ENCODE results near the gene SPINK7. TPM values are rescaled to one million over a fixed set of nuclear protein-coding genes. Genes with fewer than 3 reads are reported as not detected.

Gene SPINK7
- total RNA-seq, 1 donor from 2014 or later: not detected

GRCh38 chr5:148309746-148310145 is 2.5 kb upstream of the SPINK7 start:
- Histone ChIP-seq H3K9ac (ENCODE audit: low read length) (no peak overlapping the region), H3K9me3 (ENCODE audit: insufficient read depth, low read depth, low read length) (no peaks in the 10 kb centered on the region), H4K20me1 (ENCODE audit: insufficient read depth, low read length) (no peaks in the 10 kb centered on the region), H3K4me3 (ENCODE audit: insufficient read depth, low read depth, low read length) (no peak overlapping the region), H3K79me2 (ENCODE audit: insufficient read depth, low read length) (no peaks in the 10 kb centered on the region), H3K36me3 (ENCODE audit: insufficient read depth, low read length) (no peaks in the 10 kb centered on the region), H2AFZ (ENCODE audit: low read depth, low read length) (no peak overlapping the region), H3K27me3 (ENCODE audit: insufficient read depth, low read length) (no peaks in the 10 kb centered on the region), H3K4me1 (ENCODE audit: insufficient read depth, low read length) (no peaks in the 10 kb centered on the region), H3K4me2 (ENCODE audit: low read length) (no peak overlapping the region), H3K27ac (ENCODE audit: low read depth, low read length) (no peak overlapping the region)
- no peak overlapping the region for H3K4me3 Mint-ChIP-seq (ENCODE audit: unreplicated experiment)
- no peak overlapping the region for H3K27ac Mint-ChIP-seq (ENCODE audit: unreplicated experiment)
- peaks cover 5% of the 10 kb centered on the region for H3K9me3 Mint-ChIP-seq (ENCODE audit: unreplicated experiment)
- no peaks in the 10 kb centered on the region for H3K36me3 Mint-ChIP-seq (ENCODE audit: low read depth, unreplicated experiment)
- FAIRE-seq (no peak), DNase-seq (ENCODE audit: low read depth) (no peak)
- no peaks in the 10 kb centered on the region for H3K27me3 Mint-ChIP-seq (ENCODE audit: low read depth, unreplicated experiment)
- no peak for TF ChIP-seq CTCF (IDR thresholded peaks at IDR 0.05; ENCODE audit: insufficient read depth, low read depth, low read length)
- no peak for TF ChIP-seq EZH2 (IDR thresholded peaks at IDR 0.05; ENCODE audit: insufficient read depth, low read length)
- no peaks in the 10 kb centered on the region for H3K4me1 Mint-ChIP-seq (ENCODE audit: low read depth, unreplicated experiment)

DNA sequence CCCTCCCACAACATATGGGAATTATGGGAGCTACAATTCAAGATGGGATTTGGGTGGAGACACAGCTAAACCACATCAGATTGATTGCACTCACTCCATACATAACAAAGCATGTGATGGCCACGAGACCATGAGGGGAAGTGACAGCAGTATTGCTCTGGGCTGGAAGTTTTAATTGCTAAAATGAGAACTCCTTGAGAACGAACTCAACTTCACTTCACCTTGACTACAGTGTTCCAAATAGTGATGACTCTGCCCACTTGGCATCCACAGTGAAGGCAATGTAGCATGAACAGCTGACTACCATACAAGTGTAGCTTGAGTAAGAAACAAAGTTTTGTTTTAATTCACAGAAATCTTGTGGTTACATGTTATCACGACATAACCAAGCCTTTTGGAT is 739 bp upstream of the SPINK7 start:
- Mint-ChIP-seq H3K9me3 (ENCODE audit: unreplicated experiment) (peaks cover 5% of the 10 kb centered on the region), H3K27ac (ENCODE audit: unreplicated experiment) (no peak overlapping the region), H3K4me3 (ENCODE audit: unreplicated experiment) (no peak overlapping the region), H3K4me1 (ENCODE audit: low read depth, unreplicated experiment) (no peaks in the 10 kb centered on the region), H3K27me3 (ENCODE audit: low read depth, unreplicated experiment) (no peaks in the 10 kb centered on the region), H3K36me3 (ENCODE audit: low read depth, unreplicated experiment) (no peaks in the 10 kb centered on the region)
- DNase-seq (ENCODE audit: low read depth): no peak
- Histone ChIP-seq H3K79me2 (ENCODE audit: insufficient read depth, low read length) (no peaks in the 10 kb centered on the region), H2AFZ (ENCODE audit: low read depth, low read length) (no peak overlapping the region), H3K4me3 (ENCODE audit: insufficient read depth, low read depth, low read length) (no peak overlapping the region), H3K36me3 (ENCODE audit: insufficient read depth, low read length) (no peaks in the 10 kb centered on the region), H4K20me1 (ENCODE audit: insufficient read depth, low read length) (no peaks in the 10 kb centered on the region), H3K27ac (ENCODE audit: low read depth, low read length) (no peak overlapping the region), H3K9ac (ENCODE audit: low read length) (no peak overlapping the region), H3K9me3 (ENCODE audit: insufficient read depth, low read depth, low read length) (no peaks in the 10 kb centered on the region), H3K27me3 (ENCODE audit: insufficient read depth, low read length) (no peaks in the 10 kb centered on the region), H3K4me2 (ENCODE audit: low read length) (no peak overlapping the region), H3K4me1 (ENCODE audit: insufficient read depth, low read length) (no peaks in the 10 kb centered on the region)
- no peak for FAIRE-seq
- TF ChIP-seq CTCF (IDR thresholded peaks at IDR 0.05; ENCODE audit: insufficient read depth, low read depth, low read length): no peak
- TF ChIP-seq EZH2 (IDR thresholded peaks at IDR 0.05; ENCODE audit: insufficient read depth, low read length): no peak

DNA sequence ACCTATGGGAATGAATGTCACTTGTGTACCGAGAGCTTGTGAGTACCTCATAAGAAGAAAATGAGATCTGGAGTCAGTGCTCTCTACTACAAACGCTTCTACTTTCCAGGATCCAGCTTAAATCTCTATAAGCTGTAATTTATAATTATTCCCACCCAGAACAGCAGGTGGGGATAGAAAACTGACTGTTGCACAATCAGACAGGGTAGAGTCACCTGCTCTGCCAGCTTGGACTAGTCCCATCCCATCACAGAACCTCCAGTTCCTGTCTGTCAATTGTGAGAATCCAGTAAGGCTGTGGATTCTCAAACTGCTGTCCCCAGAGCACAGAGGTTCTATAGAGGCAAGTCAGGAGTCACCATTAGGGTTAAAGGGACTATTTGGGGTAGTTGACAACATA is 2.0 kb downstream of the SPINK7 start:
- FAIRE-seq (no peak), DNase-seq (ENCODE audit: low read depth) (no peak)
- no peak overlapping the region for H2AFZ ChIP-seq (ENCODE audit: low read depth, low read length)
- no peak overlapping the region for H3K4me3 Mint-ChIP-seq (ENCODE audit: unreplicated experiment)
- H3K4me3 ChIP-seq (ENCODE audit: insufficient read depth, low read depth, low read length): no peak overlapping the region
- no peaks in the 10 kb centered on the region for H3K79me2 ChIP-seq (ENCODE audit: insufficient read depth, low read length)
- H3K4me1 Mint-ChIP-seq (ENCODE audit: low read depth, unreplicated experiment): no peaks in the 10 kb centered on the region
- H3K27me3 ChIP-seq (ENCODE audit: insufficient read depth, low read length): no peaks in the 10 kb centered on the region
- no peaks in the 10 kb centered on the region for H3K27me3 Mint-ChIP-seq (ENCODE audit: low read depth, unreplicated experiment)
- no peaks in the 10 kb centered on the region for H3K36me3 ChIP-seq (ENCODE audit: insufficient read depth, low read length)
- no peaks in the 10 kb centered on the region for H4K20me1 ChIP-seq (ENCODE audit: insufficient read depth, low read length)
- H3K9me3 Mint-ChIP-seq (ENCODE audit: unreplicated experiment): peaks cover 3% of the 10 kb centered on the region
- H3K27ac Mint-ChIP-seq (ENCODE audit: unreplicated experiment): no peak overlapping the region
- no peaks in the 10 kb centered on the region for H3K4me1 ChIP-seq (ENCODE audit: insufficient read depth, low read length)
- no peak overlapping the region for H3K27ac ChIP-seq (ENCODE audit: low read depth, low read length)
- no peak overlapping the region for H3K9ac ChIP-seq (ENCODE audit: low read length)
- no peak for TF ChIP-seq CTCF (IDR thresholded peaks at IDR 0.05; ENCODE audit: insufficient read depth, low read depth, low read length)
- no peak for TF ChIP-seq EZH2 (IDR thresholded peaks at IDR 0.05; ENCODE audit: insufficient read depth, low read length)
- no peak overlapping the region for H3K4me2 ChIP-seq (ENCODE audit: low read length)
- H3K36me3 Mint-ChIP-seq (ENCODE audit: low read depth, unreplicated experiment): no peaks in the 10 kb centered on the region
- H3K9me3 ChIP-seq (ENCODE audit: insufficient read depth, low read depth, low read length): no peaks in the 10 kb centered on the region
